NT2/D1 (cell line): ENCODE data around the gene POT1.

Source experiments
- DNase-seq: peaks from one replicate; pipeline ENCODE4 v3.0.0-alpha.2; 2011; ENCODE audit warnings: low read depth, low spot score
- H3K27me3 ChIP-seq: 2 replicates; pipeline ENCODE4 v1.6.0; 2011; ENCODE audit warnings: mild to moderate bottlenecking; ENCODE audit not compliant: insufficient read length, insufficient read depth
- H3K36me3 ChIP-seq: 2 replicates; pipeline ENCODE4 v1.6.1; 2011; ENCODE audit warnings: mild to moderate bottlenecking, low read length, mixed read lengths; ENCODE audit not compliant: insufficient read depth, insufficient read length
- H3K4me1 ChIP-seq: 2 replicates; pipeline ENCODE4 v1.5.1; 2011; ENCODE audit not compliant: insufficient read depth, insufficient read length
- H3K4me3 ChIP-seq: 2 replicates; pipeline ENCODE4 v1.5.1; 2011; ENCODE audit warnings: low read depth; ENCODE audit not compliant: insufficient read length
- H3K9ac ChIP-seq: 2 replicates; pipeline ENCODE4 v1.6.0; 2011; ENCODE audit warnings: low read depth; ENCODE audit not compliant: insufficient read length
- H3K9me3 ChIP-seq: 2 replicates; pipeline ENCODE4 v1.5.1; 2011; ENCODE audit warnings: mild to moderate bottlenecking, low read length; ENCODE audit not compliant: insufficient read depth
- SUZ12 ChIP-seq: IDR thresholded peaks from 2 replicates; pipeline ENCODE4 v1.6.1; 2011; ENCODE audit not compliant: insufficient read length, insufficient read depth; ENCODE audit errors: extremely low read depth
- YY1 ChIP-seq: IDR thresholded peaks from 2 replicates; pipeline ENCODE4 v1.6.1; 2011; ENCODE audit not compliant: insufficient read length, insufficient read depth
- ZNF274 ChIP-seq: IDR thresholded peaks from 2 replicates; pipeline ENCODE4 v1.6.1; 2011; ENCODE audit warnings: mild to moderate bottlenecking, low read depth, low read length

The POT1 gene

GRCh38 chr7:124879771-124880170 is 49.9 kb downstream of the POT1 start:
- Histone ChIP-seq H3K36me3 (no peaks in the 10 kb centered on the region), H3K9me3 (no peaks in the 10 kb centered on the region), H3K27me3 (no peaks in the 10 kb centered on the region), H3K4me1 (no peaks in the 10 kb centered on the region), H3K9ac (no peak overlapping the region), H3K4me3 (no peak overlapping the region)
- no peak for DNase-seq
- TF ChIP-seq ZNF274 = no peak
- no peak for TF ChIP-seq SUZ12
- no peak for TF ChIP-seq YY1

- DNase-seq = no peak
- H3K36me3 ChIP-seq = no peaks in the 10 kb centered on the region
- no peak for TF ChIP-seq YY1
- TF ChIP-seq ZNF274 = no peak
- TF ChIP-seq SUZ12 = no peak
- H3K4me1 ChIP-seq = no peaks in the 10 kb centered on the region
- H3K27me3 ChIP-seq = no peaks in the 10 kb centered on the region
- H3K4me3 ChIP-seq = no peak overlapping the region
- no peaks in the 10 kb centered on the region for H3K9me3 ChIP-seq
- no peak overlapping the region for H3K9ac ChIP-seq
Measured at GRCh38 chr7:124879103-124879502, 50.5 kb downstream of the POT1 start.

- TF ChIP-seq YY1 (no peak), SUZ12 (no peak), ZNF274 (no peak)
- H3K27me3 ChIP-seq = no peaks in the 10 kb centered on the region
Measured at GRCh38 chr7:124874644-124875163, 54.9 kb downstream of the POT1 start.

GRCh38 chr7:124857672-124858235 is 71.9 kb downstream of the POT1 start:
- H3K36me3 ChIP-seq = no peaks in the 10 kb centered on the region
- no peak overlapping the region for H3K9ac ChIP-seq
- no peak for TF ChIP-seq YY1
- no peak for TF ChIP-seq SUZ12
- no peak for TF ChIP-seq ZNF274
- DNase-seq = no peak
- H3K4me3 ChIP-seq = no peak overlapping the region
- H3K27me3 ChIP-seq = no peaks in the 10 kb centered on the region
- H3K9me3 ChIP-seq = no peaks in the 10 kb centered on the region
- no peaks in the 10 kb centered on the region for H3K4me1 ChIP-seq

More at GRCh38 chr7:124874644-124875163, 54.9 kb downstream of the POT1 start:
- H3K4me1 ChIP-seq = no peaks in the 10 kb centered on the region
- no peaks in the 10 kb centered on the region for H3K9me3 ChIP-seq
- H3K4me3 ChIP-seq = no peak overlapping the region
- no peaks in the 10 kb centered on the region for H3K36me3 ChIP-seq
- H3K9ac ChIP-seq = no peak overlapping the region
- DNase-seq = no peak

GRCh38 chr7:124856299-124856888 is 73.2 kb downstream of the POT1 start:
- Histone ChIP-seq H3K27me3 (no peaks in the 10 kb centered on the region), H3K9ac (no peak overlapping the region), H3K4me1 (no peaks in the 10 kb centered on the region), H3K9me3 (no peaks in the 10 kb centered on the region), H3K36me3 (no peaks in the 10 kb centered on the region), H3K4me3 (no peak overlapping the region)
- DNase-seq = peak; percentile 38
- TF ChIP-seq SUZ12 = no peak
- TF ChIP-seq YY1 = no peak
- no peak for TF ChIP-seq ZNF274

- no peaks in the 10 kb centered on the region for H3K4me1 ChIP-seq
- H3K4me3 ChIP-seq = no peak overlapping the region
- DNase-seq = no peak
- no peaks in the 10 kb centered on the region for H3K27me3 ChIP-seq
- no peaks in the 10 kb centered on the region for H3K9me3 ChIP-seq
- H3K9ac ChIP-seq = no peak overlapping the region
- H3K36me3 ChIP-seq = no peaks in the 10 kb centered on the region
- no peak for TF ChIP-seq SUZ12
- no peak for TF ChIP-seq ZNF274
- no peak for TF ChIP-seq YY1
Measured at GRCh38 chr7:124843336-124843735, 86.3 kb downstream of the POT1 start.

- Histone ChIP-seq H3K4me1 (no peaks in the 10 kb centered on the region), H3K27me3 (no peaks in the 10 kb centered on the region), H3K4me3 (no peak overlapping the region), H3K9me3 (no peaks in the 10 kb centered on the region), H3K9ac (no peak overlapping the region), H3K36me3 (no peaks in the 10 kb centered on the region)
- TF ChIP-seq YY1 (no peak), SUZ12 (no peak)
- no peak for DNase-seq
Measured at GRCh38 chr7:124840435-124840834, 89.2 kb downstream of the POT1 start.
